ENCODE measurements around the gene FOXJ1. TPM values are rescaled to one million over a fixed set of nuclear protein-coding genes. Genes with fewer than 3 reads are reported as not detected.

FOXJ1 gene
- total and polyA plus RNA-seq, 8 donors, result 0.12 to 6.7 (median 1.3) TPM; not detected in 3

Small RNAs within 50 kb of the gene (small RNA-seq; reads per million reads assigned to genes)
- gene MIR6868, result 0 to 0.38 (median 0) reads per million in 4 donors

Other genes with a start within 250 kb of the FOXJ1 start
- 10 to 100 TPM in 3 of 5 donors, 1 to 10 TPM in 1, not detected in 1; 9.2 to 26.6 (median 16.9) TPM for gene TRIM65, start 244.3 kb downstream of the FOXJ1 start, total RNA-seq
- 10 to 100 TPM in 1 of 3 donors, 1 to 10 TPM in 2; 8.1 to 10.6 (median 9.5) TPM for gene TRIM65, start 244.3 kb downstream of the FOXJ1 start, polyA plus RNA-seq
- gene MRPL38, start 236.4 kb downstream of the FOXJ1 start, total RNA-seq, result 100 to 1,000 TPM in 1 of 5 donors, 10 to 100 TPM in 3, 1 to 10 TPM in 1; 9.3 to 244 (median 29.9) TPM
- 10 to 100 TPM; 54.2 to 89.2 (median 73.9) TPM for gene MRPL38, start 236.4 kb downstream of the FOXJ1 start, polyA plus RNA-seq
- gene FBF1, start 200.2 kb downstream of the FOXJ1 start, total RNA-seq, result 10 to 100 TPM in 4 of 5 donors, 1 to 10 TPM in 1; 3.8 to 21.7 (median 19.6) TPM
- 10 to 100 TPM in 1 of 3 donors, 1 to 10 TPM in 2; 1.7 to 10.4 (median 6.8) TPM for gene FBF1, start 200.2 kb downstream of the FOXJ1 start, polyA plus RNA-seq
- 100 to 1,000 TPM in 1 of 5 donors, 10 to 100 TPM in 4; 28.1 to 133 (median 71.8) TPM for gene ACOX1, start 162.1 kb downstream of the FOXJ1 start, total RNA-seq
- 10 to 100 TPM; 11.9 to 26.5 (median 20.6) TPM for gene ACOX1, start 162.1 kb downstream of the FOXJ1 start, polyA plus RNA-seq
- 100 to 1,000 TPM in 1 of 5 donors, 10 to 100 TPM in 3, not detected in 1; 14.2 to 121 (median 19.3) TPM for gene TEN1, start 162.0 kb downstream of the FOXJ1 start, total RNA-seq
- gene TEN1, start 162.0 kb downstream of the FOXJ1 start, polyA plus RNA-seq, result 10 to 100 TPM; 37.1 to 66.6 (median 52.4) TPM
- gene CDK3, start 140.4 kb downstream of the FOXJ1 start, total RNA-seq, result 10 to 100 TPM in 1 of 5 donors, 1 to 10 TPM in 3, not detected in 1; 3.1 to 20.4 (median 7.3) TPM
- gene CDK3, start 140.4 kb downstream of the FOXJ1 start, polyA plus RNA-seq, result 10 to 100 TPM in 1 of 3 donors, 1 to 10 TPM in 2; 7.3 to 17.2 (median 8.2) TPM
- 10 to 100 TPM in 2 of 5 donors, 1 to 10 TPM in 3; 1.2 to 89.8 (median 9.7) TPM for gene EVPL, start 113.9 kb downstream of the FOXJ1 start, total RNA-seq
- gene EVPL, start 113.9 kb downstream of the FOXJ1 start, polyA plus RNA-seq, result 100 to 1,000 TPM in 1 of 3 donors, 1 to 10 TPM in 2; 1.8 to 105 (median 8.2) TPM
- gene SRP68, start 68.7 kb downstream of the FOXJ1 start, total RNA-seq, result 10 to 100 TPM; 24.6 to 49.8 (median 47.8) TPM
- 10 to 100 TPM; 36.9 to 46.4 (median 39.3) TPM for gene SRP68, start 68.7 kb downstream of the FOXJ1 start, polyA plus RNA-seq
- gene GALR2, start 66.5 kb downstream of the FOXJ1 start, total RNA-seq, result not detected
- under 1 TPM in 1 of 3 donors, not detected in 2; 0.48 TPM for gene GALR2, start 66.5 kb downstream of the FOXJ1 start, polyA plus RNA-seq
- not detected for gene ZACN, start 62.1 kb downstream of the FOXJ1 start, total RNA-seq
- 1 to 10 TPM in 2 of 3 donors, under 1 TPM in 1; 1.00 to 1.9 (median 1.4) TPM for gene ZACN, start 62.1 kb downstream of the FOXJ1 start, polyA plus RNA-seq
- gene EXOC7, start 37.5 kb downstream of the FOXJ1 start, total RNA-seq, result 100 to 1,000 TPM in 2 of 5 donors, 10 to 100 TPM in 3; 65.7 to 280 (median 80.3) TPM
- 10 to 100 TPM; 31.8 to 47.2 (median 33.2) TPM for gene EXOC7, start 37.5 kb downstream of the FOXJ1 start, polyA plus RNA-seq
- gene RNF157, start 99.2 kb upstream of the FOXJ1 start, total RNA-seq, result 10 to 100 TPM in 3 of 5 donors, 1 to 10 TPM in 2; 1.0 to 41.4 (median 11.6) TPM
- 1 to 10 TPM in 2 of 3 donors, under 1 TPM in 1; 0.95 to 4.1 (median 3.7) TPM for gene RNF157, start 99.2 kb upstream of the FOXJ1 start, polyA plus RNA-seq
- 10 to 100 TPM in 2 of 5 donors, 1 to 10 TPM in 3; 1.8 to 49.5 (median 9.9) TPM for gene UBALD2, start 124.1 kb upstream of the FOXJ1 start, total RNA-seq
- 10 to 100 TPM; 37.2 to 48.4 (median 43.0) TPM for gene UBALD2, start 124.1 kb upstream of the FOXJ1 start, polyA plus RNA-seq
- 10 to 100 TPM in 1 of 5 donors, 1 to 10 TPM in 3, under 1 TPM in 1; 0.72 to 12.5 (median 2.3) TPM for gene QRICH2, start 167.0 kb upstream of the FOXJ1 start, total RNA-seq
- gene QRICH2, start 167.0 kb upstream of the FOXJ1 start, polyA plus RNA-seq, result 1 to 10 TPM; 3.8 to 5.6 (median 4.0) TPM
- gene PRPSAP1, start 212.7 kb upstream of the FOXJ1 start, total RNA-seq, result 10 to 100 TPM; 29.1 to 49.0 (median 46.4) TPM
- gene PRPSAP1, start 212.7 kb upstream of the FOXJ1 start, polyA plus RNA-seq, result 10 to 100 TPM; 25.0 to 43.7 (median 25.3) TPM
- 10 to 100 TPM in 1 of 5 donors, 1 to 10 TPM in 2, under 1 TPM in 1, not detected in 1; 0.45 to 13.9 (median 3.4) TPM for gene SPHK1, start 243.4 kb upstream of the FOXJ1 start, total RNA-seq
- gene SPHK1, start 243.4 kb upstream of the FOXJ1 start, polyA plus RNA-seq, result 10 to 100 TPM in 1 of 3 donors, 1 to 10 TPM in 2; 5.8 to 10.6 (median 6.8) TPM